HG03039 (cell line): ENCODE measurements around the gene EMC9.

Experiments
- ATAC-seq: cut with Tn5 transposase; IDR thresholded peaks from one replicate; pipeline ENCODE4 v1.9.1; 2021; ENCODE audit warnings: mild to moderate bottlenecking, moderate library complexity; ENCODE audit not compliant: unreplicated experiment

The EMC9 gene

GRCh38 chr14:24092505-24093206 is 48.7 kb downstream of the EMC9 start:
- no peak for ATAC-seq

- ATAC-seq, result no peak
Observed at GRCh38 chr14:24092110-24092504, 49.3 kb downstream of the EMC9 start.

DNA sequence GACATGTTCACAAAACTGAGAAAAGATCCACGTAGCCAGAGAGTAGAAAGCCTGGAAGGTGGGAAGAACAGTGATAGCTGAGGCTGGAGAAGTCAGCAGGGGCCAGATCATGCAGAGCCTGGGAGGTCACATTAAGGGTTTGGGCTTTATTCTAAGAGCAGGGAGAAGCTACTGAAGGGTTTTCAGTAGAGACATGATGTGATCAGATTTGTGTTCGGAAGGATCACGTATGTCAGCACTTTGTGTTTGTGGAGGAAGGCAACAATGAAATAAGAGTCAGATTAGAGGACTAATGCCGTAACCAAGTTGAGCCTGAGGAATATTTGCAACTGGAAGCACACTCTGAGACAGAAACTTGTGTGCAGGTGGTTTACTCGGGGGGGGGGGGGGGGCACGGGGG is 51.5 kb downstream of the EMC9 start:
- no peak for ATAC-seq
